ENCODE data around the gene POLR2B. TPM values are rescaled to one million over a fixed set of nuclear protein-coding genes. Genes with fewer than 3 reads are reported as not detected.

Gene POLR2B
- total RNA-seq, 1 donor from 2014 or later = 186 TPM

Small RNAs within 50 kb of the gene (small RNA-seq; reads per million reads assigned to genes)
- gene RNU6-998P (ENCODE audit: low replicate concordance) = not detected

Other genes starting within 250 kb of the POLR2B start
- gene SPINK2, start 157.2 kb upstream of the POLR2B start, total RNA-seq = not detected
- gene REST, start 71.0 kb upstream of the POLR2B start, total RNA-seq = 56.1 TPM
- 16.5 TPM for gene NOA1, start 1.3 kb upstream of the POLR2B start, total RNA-seq
- 201 TPM for gene IGFBP7, start 131.5 kb downstream of the POLR2B start, total RNA-seq

Data from tongue (tissue), 2 donors.